ENCODE data around the gene TMEM89. TPM values are rescaled to one million over a fixed set of nuclear protein-coding genes. Genes with fewer than 3 reads are reported as not detected.

Gene TMEM89
- total and polyA plus RNA-seq, 2 experiments from 2014 or later, result not detected

DNA sequence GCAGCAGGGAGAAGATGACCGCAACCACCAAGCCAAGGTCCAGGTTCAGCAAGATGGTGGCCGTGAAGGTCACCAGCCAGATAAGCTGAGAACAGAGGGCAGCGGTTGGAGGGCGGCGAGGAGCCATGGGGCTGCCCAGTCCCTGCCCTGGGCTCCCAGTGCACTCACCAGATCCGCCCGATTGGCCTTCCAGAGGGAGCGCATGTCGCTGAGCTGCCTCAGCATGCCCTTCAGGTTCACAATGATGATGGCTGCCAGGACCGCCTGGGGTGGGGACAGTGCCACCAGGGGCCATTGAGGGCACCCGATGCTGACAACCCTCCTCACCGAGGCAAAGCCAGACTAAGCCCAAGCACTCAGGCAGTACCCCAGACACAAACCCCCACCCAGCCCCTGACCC lies 8.3 kb upstream of the TMEM89 start:
- Histone ChIP-seq H3K4me2 (no peak overlapping the region), H3K27ac (ENCODE audit: low read depth) (no peak overlapping the region), H3K4me3 (no peak overlapping the region), H2AFZ (no peak overlapping the region), H3K27me3 (ENCODE audit: insufficient read depth) (no peaks in the 10 kb centered on the region), H3K79me2 (replicated peaks; ENCODE audit: insufficient read depth) (peaks cover 10% of the 10 kb centered on the region), H4K20me1 (replicated peaks; ENCODE audit: insufficient read depth) (peaks cover 5% of the 10 kb centered on the region), H3K4me1 (ENCODE audit: insufficient read depth) (no peaks in the 10 kb centered on the region; the same call in 1 of the 2 replicates), H3K36me3 (ENCODE audit: insufficient read depth) (peaks cover 11% of the 10 kb centered on the region; the same call in 1 of the 2 replicates), H3K9me2 (ENCODE audit: insufficient read depth) (no peaks in the 10 kb centered on the region), H3F3A (replicated peaks; ENCODE audit: low read depth) (0 out of 2 replicates have a peak, but pooled peaks cover under 1% of the 10 kb centered on the region)
- DNase-seq (ENCODE audit: low spot score), result no peak
- peaks cover 10% of the 10 kb centered on the region for H3K27me3 Mint-ChIP-seq (ENCODE audit: insufficient read depth, low read depth, poor library complexity)
- ATAC-seq, result no peak
- TF ChIP-seq, protein P1, sequence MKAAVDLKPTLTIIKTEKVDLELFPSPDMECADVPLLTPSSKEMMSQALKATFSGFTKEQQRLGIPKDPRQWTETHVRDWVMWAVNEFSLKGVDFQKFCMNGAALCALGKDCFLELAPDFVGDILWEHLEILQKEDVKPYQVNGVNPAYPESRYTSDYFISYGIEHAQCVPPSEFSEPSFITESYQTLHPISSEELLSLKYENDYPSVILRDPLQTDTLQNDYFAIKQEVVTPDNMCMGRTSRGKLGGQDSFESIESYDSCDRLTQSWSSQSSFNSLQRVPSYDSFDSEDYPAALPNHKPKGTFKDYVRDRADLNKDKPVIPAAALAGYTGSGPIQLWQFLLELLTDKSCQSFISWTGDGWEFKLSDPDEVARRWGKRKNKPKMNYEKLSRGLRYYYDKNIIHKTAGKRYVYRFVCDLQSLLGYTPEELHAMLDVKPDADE (IDR thresholded peaks at IDR 0.05), result no peak
- no peak for TF ChIP-seq ZNF114 (CRISPR knock-in tag; IDR thresholded peaks at IDR 0.05)
- TF ChIP-seq JUNB (IDR thresholded peaks at IDR 0.05; ENCODE audit: unreplicated experiment), result no peak
- TF ChIP-seq, protein P2, sequence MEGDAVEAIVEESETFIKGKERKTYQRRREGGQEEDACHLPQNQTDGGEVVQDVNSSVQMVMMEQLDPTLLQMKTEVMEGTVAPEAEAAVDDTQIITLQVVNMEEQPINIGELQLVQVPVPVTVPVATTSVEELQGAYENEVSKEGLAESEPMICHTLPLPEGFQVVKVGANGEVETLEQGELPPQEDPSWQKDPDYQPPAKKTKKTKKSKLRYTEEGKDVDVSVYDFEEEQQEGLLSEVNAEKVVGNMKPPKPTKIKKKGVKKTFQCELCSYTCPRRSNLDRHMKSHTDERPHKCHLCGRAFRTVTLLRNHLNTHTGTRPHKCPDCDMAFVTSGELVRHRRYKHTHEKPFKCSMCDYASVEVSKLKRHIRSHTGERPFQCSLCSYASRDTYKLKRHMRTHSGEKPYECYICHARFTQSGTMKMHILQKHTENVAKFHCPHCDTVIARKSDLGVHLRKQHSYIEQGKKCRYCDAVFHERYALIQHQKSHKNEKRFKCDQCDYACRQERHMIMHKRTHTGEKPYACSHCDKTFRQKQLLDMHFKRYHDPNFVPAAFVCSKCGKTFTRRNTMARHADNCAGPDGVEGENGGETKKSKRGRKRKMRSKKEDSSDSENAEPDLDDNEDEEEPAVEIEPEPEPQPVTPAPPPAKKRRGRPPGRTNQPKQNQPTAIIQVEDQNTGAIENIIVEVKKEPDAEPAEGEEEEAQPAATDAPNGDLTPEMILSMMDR (conservative IDR thresholded peaks at IDR 0.05; ENCODE audit: low read depth in 2 of 2), result no peak
- no peak for TF ChIP-seq EZH2 (IDR thresholded peaks at IDR 0.05; ENCODE audit: low read depth, unreplicated experiment)
- no peak for TF ChIP-seq CREB1 (CRISPR knock-in tag; IDR thresholded peaks at IDR 0.05; ENCODE audit: low read depth)
- no peak for TF ChIP-seq STAT1 (IDR thresholded peaks at IDR 0.05; ENCODE audit: unreplicated experiment)
- no peak for TF ChIP-seq NANOG (IDR thresholded peaks at IDR 0.05; ENCODE audit: borderline replicate concordance)
- TF ChIP-seq, protein P3, sequence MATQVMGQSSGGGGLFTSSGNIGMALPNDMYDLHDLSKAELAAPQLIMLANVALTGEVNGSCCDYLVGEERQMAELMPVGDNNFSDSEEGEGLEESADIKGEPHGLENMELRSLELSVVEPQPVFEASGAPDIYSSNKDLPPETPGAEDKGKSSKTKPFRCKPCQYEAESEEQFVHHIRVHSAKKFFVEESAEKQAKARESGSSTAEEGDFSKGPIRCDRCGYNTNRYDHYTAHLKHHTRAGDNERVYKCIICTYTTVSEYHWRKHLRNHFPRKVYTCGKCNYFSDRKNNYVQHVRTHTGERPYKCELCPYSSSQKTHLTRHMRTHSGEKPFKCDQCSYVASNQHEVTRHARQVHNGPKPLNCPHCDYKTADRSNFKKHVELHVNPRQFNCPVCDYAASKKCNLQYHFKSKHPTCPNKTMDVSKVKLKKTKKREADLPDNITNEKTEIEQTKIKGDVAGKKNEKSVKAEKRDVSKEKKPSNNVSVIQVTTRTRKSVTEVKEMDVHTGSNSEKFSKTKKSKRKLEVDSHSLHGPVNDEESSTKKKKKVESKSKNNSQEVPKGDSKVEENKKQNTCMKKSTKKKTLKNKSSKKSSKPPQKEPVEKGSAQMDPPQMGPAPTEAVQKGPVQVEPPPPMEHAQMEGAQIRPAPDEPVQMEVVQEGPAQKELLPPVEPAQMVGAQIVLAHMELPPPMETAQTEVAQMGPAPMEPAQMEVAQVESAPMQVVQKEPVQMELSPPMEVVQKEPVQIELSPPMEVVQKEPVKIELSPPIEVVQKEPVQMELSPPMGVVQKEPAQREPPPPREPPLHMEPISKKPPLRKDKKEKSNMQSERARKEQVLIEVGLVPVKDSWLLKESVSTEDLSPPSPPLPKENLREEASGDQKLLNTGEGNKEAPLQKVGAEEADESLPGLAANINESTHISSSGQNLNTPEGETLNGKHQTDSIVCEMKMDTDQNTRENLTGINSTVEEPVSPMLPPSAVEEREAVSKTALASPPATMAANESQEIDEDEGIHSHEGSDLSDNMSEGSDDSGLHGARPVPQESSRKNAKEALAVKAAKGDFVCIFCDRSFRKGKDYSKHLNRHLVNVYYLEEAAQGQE (IDR thresholded peaks at IDR 0.05; ENCODE audit: unreplicated experiment), result no peak
- TF ChIP-seq EZH2phosphoT487 (IDR thresholded peaks at IDR 0.05; ENCODE audit: unreplicated experiment), result no peak
- no peak for TF ChIP-seq ZNF331 (CRISPR knock-in tag; IDR thresholded peaks at IDR 0.05; ENCODE audit: low read depth)
- TF ChIP-seq, protein P4, sequence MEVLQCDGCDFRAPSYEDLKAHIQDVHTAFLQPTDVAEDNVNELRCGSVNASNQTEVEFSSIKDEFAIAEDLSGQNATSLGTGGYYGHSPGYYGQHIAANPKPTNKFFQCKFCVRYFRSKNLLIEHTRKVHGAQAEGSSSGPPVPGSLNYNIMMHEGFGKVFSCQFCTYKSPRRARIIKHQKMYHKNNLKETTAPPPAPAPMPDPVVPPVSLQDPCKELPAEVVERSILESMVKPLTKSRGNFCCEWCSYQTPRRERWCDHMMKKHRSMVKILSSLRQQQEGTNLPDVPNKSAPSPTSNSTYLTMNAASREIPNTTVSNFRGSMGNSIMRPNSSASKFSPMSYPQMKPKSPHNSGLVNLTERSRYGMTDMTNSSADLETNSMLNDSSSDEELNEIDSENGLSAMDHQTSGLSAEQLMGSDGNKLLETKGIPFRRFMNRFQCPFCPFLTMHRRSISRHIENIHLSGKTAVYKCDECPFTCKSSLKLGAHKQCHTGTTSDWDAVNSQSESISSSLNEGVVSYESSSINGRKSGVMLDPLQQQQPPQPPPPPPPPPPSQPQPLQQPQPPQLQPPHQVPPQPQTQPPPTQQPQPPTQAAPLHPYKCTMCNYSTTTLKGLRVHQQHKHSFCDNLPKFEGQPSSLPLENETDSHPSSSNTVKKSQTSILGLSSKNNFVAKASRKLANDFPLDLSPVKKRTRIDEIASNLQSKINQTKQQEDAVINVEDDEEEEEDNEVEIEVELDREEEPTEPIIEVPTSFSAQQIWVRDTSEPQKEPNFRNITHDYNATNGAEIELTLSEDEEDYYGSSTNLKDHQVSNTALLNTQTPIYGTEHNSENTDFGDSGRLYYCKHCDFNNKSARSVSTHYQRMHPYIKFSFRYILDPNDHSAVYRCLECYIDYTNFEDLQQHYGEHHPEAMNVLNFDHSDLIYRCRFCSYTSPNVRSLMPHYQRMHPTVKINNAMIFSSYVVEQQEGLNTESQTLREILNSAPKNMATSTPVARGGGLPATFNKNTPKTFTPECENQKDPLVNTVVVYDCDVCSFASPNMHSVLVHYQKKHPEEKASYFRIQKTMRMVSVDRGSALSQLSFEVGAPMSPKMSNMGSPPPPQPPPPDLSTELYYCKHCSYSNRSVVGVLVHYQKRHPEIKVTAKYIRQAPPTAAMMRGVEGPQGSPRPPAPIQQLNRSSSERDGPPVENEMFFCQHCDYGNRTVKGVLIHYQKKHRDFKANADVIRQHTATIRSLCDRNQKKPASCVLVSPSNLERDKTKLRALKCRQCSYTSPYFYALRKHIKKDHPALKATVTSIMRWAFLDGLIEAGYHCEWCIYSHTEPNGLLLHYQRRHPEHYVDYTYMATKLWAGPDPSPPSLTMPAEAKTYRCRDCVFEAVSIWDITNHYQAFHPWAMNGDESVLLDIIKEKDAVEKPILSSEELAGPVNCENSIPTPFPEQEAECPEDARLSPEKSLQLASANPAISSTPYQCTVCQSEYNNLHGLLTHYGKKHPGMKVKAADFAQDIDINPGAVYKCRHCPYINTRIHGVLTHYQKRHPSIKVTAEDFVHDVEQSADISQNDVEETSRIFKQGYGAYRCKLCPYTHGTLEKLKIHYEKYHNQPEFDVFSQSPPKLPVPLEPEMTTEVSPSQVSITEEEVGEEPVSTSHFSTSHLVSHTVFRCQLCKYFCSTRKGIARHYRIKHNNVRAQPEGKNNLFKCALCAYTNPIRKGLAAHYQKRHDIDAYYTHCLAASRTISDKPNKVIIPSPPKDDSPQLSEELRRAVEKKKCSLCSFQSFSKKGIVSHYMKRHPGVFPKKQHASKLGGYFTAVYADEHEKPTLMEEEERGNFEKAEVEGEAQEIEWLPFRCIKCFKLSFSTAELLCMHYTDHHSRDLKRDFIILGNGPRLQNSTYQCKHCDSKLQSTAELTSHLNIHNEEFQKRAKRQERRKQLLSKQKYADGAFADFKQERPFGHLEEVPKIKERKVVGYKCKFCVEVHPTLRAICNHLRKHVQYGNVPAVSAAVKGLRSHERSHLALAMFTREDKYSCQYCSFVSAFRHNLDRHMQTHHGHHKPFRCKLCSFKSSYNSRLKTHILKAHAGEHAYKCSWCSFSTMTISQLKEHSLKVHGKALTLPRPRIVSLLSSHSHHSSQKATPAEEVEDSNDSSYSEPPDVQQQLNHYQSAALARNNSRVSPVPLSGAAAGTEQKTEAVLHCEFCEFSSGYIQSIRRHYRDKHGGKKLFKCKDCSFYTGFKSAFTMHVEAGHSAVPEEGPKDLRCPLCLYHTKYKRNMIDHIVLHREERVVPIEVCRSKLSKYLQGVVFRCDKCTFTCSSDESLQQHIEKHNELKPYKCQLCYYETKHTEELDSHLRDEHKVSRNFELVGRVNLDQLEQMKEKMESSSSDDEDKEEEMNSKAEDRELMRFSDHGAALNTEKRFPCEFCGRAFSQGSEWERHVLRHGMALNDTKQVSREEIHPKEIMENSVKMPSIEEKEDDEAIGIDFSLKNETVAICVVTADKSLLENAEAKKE (CRISPR knock-in tag; IDR thresholded peaks at IDR 0.05), result no peak
- TF ChIP-seq POLR2AphosphoS5 (IDR thresholded peaks at IDR 0.05; ENCODE audit: low read depth), result no peak
- H3K4me3 Mint-ChIP-seq, result no peak overlapping the region
- H3K36me3 Mint-ChIP-seq (ENCODE audit: low read depth), result peaks cover 66% of the 10 kb centered on the region
- peaks cover 10% of the 10 kb centered on the region; the same call in 2 of the 3 replicates for H3K4me1 Mint-ChIP-seq
- H3K27ac Mint-ChIP-seq, result no peak overlapping the region
- no peaks in the 10 kb centered on the region for H3K9me3 Mint-ChIP-seq

All from GM23338 (cell line).